Liver (tissue), 9 donors: ENCODE results near the gene MYL6B. TPM values are rescaled to one million over a fixed set of nuclear protein-coding genes. Genes with fewer than 3 reads are reported as not detected.

Source experiments
- DNase-seq: peaks from one replicate; pipeline ENCODE4 v3.0.0-alpha.2; 2017; ENCODE audit warnings: low spot score
- H3K27ac ChIP-seq, 2 donors: one replicate each; pipeline ENCODE4 v1.7.0; 2013; ENCODE audit warnings: inconsistent platforms in 2 of 2, low read length in 2 of 2, control low read depth in 1 of 2, low read depth in 1 of 2, mild to moderate bottlenecking in 1 of 2
- H3K27me3 ChIP-seq, 4 donors: one replicate each; pipeline versions ENCODE4 v1.6.1 to v1.7.0; 2013; ENCODE audit warnings: low read length in 3 of 4, inconsistent platforms in 1 of 4, mild to moderate bottlenecking in 1 of 4, moderate library complexity in 1 of 4; ENCODE audit not compliant: control insufficient read depth in 4 of 4, insufficient read depth in 4 of 4
- H3K36me3 ChIP-seq, 4 donors: one replicate each; pipeline versions ENCODE4 v1.6.1 to v1.7.0; 2013; ENCODE audit warnings: low read length in 3 of 4, mild to moderate bottlenecking in 3 of 4, low read depth in 1 of 4, moderate library complexity in 1 of 4; ENCODE audit not compliant: control insufficient read depth in 4 of 4, insufficient read depth in 3 of 4
- H3K4me1 ChIP-seq, 4 donors: one replicate each; pipeline versions ENCODE4 v1.6.1 to v1.7.0; 2013; ENCODE audit warnings: low read length in 3 of 4, mild to moderate bottlenecking in 3 of 4, moderate library complexity in 1 of 4; ENCODE audit not compliant: control insufficient read depth in 4 of 4, insufficient read depth in 4 of 4
- H3K4me3 ChIP-seq, 3 donors: one replicate each; pipeline versions ENCODE4 v1.6.1 to v1.7.0; 2013; ENCODE audit warnings: low read length in 3 of 3, control low read depth in 1 of 3, low read depth in 1 of 3, mild to moderate bottlenecking in 1 of 3
- H3K9ac ChIP-seq, 2 donors: one replicate each; pipeline ENCODE4 v1.7.0; 2013; ENCODE audit warnings: low read length in 2 of 2, mild to moderate bottlenecking in 2 of 2, moderate library complexity in 2 of 2, control low read depth in 1 of 2, low read depth in 1 of 2
- H3K9me3 ChIP-seq, 4 donors: one replicate each; pipeline versions ENCODE4 v1.6.1 to v1.7.0; 2013; ENCODE audit warnings: low read length in 3 of 4; ENCODE audit not compliant: control insufficient read depth in 4 of 4
- FOXA2 ChIP-seq: IDR thresholded peaks from 2 replicates; pipeline ENCODE4 v1.6.1; 2016; ENCODE audit warnings: antibody characterized with exemption
- GABPA ChIP-seq, 2 donors: IDR thresholded peaks in 1 of 2; conservative IDR thresholded peaks in 1 of 2; 2 replicates each; pipeline ENCODE4 v1.6.1; 2016; ENCODE audit warnings: antibody characterized with exemption in 2 of 2, mild to moderate bottlenecking in 1 of 2, moderate library complexity in 1 of 2
- HNF4G ChIP-seq: IDR thresholded peaks from 2 replicates; pipeline ENCODE4 v1.6.1; 2016; ENCODE audit warnings: antibody characterized with exemption
- JUND ChIP-seq, 2 donors: IDR thresholded peaks; 2 replicates each; pipeline ENCODE4 v1.6.1; 2016; ENCODE audit warnings: antibody characterized with exemption in 2 of 2
- NR2F2 ChIP-seq: IDR thresholded peaks from 2 replicates; pipeline ENCODE4 v1.6.1; 2016; ENCODE audit warnings: antibody characterized with exemption
- RAD21 ChIP-seq, 2 donors: IDR thresholded peaks; 2 replicates each; pipeline ENCODE4 v1.6.1; 2016; ENCODE audit warnings: antibody characterized with exemption in 2 of 2, mild to moderate bottlenecking in 2 of 2
- RXRA ChIP-seq, 2 donors: IDR thresholded peaks; 2 replicates each; pipeline ENCODE4 v1.6.1; 2017 to 2018; ENCODE audit warnings: antibody characterized with exemption in 2 of 2, mild to moderate bottlenecking in 1 of 2
- TAF1 ChIP-seq: conservative IDR thresholded peaks from 2 replicates; pipeline ENCODE4 v1.6.1; 2016; ENCODE audit warnings: antibody characterized with exemption, mild to moderate bottlenecking
- YY1 ChIP-seq: IDR thresholded peaks from 2 replicates; pipeline ENCODE4 v1.6.1; 2016; ENCODE audit warnings: antibody characterized with exemption, mild to moderate bottlenecking
- polyA plus RNA-seq, 2 donors: library from polyadenylated mRNA; stranded (reverse) in 1 of 2; unstranded in 1 of 2; fragments of 200-250 nt in 1 of 2; fragments of >200 nt in 1 of 2; fragmentation: Nextera tagmentation in 1 of 2; extraction: Ambion mirVana in 1 of 2; gene quantifications; one replicate each; pipeline versions ENCODE4 v1.2.1 to v1.2.3, GENCODE V29; 2013 to 2015
- total RNA-seq, 2 donors: library from RNA; depleted of rRNA; stranded (reverse); fragments of >200 nt; gene quantifications; one replicate each; pipeline ENCODE4 v1.2.3, GENCODE V29; 2014
- TF ChIP-seq, protein P1 (sequence below): fragments of 150-350 bp; IDR thresholded peaks from 2 replicates; pipeline ENCODE4 v1.5.1; 2017; ENCODE audit warnings: improper control_type of control experiment, low read depth, low read length; ENCODE audit not compliant: missing input control
- TF ChIP-seq, protein P2 (sequence below): IDR thresholded peaks from 2 replicates; pipeline ENCODE4 v1.6.1; 2016; ENCODE audit warnings: antibody characterized with exemption
- TF ChIP-seq, protein P3 (sequence below): IDR thresholded peaks from 2 replicates; pipeline ENCODE4 v1.6.1; 2016; ENCODE audit warnings: antibody characterized with exemption, mild to moderate bottlenecking
- TF ChIP-seq, protein P4 (sequence below): IDR thresholded peaks from 2 replicates; pipeline ENCODE4 v1.6.1; 2016; ENCODE audit warnings: antibody characterized with exemption
- donor health status: healthy.
- donor health status: healthy.
- donor health status: healthy.
- donor health status: healthy.
- donor health status: healthy.

Gene MYL6B
- total and polyA plus RNA-seq, 4 donors = 3.7 to 14.2 (median 12.6) TPM

DNA sequence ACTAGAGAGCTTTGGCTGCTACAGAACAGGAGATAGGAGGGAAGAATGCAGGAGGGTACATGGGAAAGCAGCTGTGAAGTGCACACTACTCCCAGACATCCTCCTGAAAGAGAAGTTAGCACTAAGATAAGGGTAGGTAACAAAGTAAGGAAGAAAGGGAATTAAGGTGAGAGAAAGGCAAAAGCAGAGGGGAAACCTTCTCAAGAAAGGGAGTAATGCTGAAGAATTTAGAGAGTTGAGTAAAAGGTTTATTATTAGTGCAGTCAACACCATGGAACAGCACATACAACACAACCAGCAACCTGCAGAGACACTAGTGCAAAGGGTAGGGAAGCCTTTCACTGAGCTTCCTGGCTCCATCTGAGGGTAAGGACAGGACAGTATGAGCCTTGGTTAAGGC lies 51.9 kb downstream of the MYL6B start (continued):
- TF ChIP-seq, protein P1, sequence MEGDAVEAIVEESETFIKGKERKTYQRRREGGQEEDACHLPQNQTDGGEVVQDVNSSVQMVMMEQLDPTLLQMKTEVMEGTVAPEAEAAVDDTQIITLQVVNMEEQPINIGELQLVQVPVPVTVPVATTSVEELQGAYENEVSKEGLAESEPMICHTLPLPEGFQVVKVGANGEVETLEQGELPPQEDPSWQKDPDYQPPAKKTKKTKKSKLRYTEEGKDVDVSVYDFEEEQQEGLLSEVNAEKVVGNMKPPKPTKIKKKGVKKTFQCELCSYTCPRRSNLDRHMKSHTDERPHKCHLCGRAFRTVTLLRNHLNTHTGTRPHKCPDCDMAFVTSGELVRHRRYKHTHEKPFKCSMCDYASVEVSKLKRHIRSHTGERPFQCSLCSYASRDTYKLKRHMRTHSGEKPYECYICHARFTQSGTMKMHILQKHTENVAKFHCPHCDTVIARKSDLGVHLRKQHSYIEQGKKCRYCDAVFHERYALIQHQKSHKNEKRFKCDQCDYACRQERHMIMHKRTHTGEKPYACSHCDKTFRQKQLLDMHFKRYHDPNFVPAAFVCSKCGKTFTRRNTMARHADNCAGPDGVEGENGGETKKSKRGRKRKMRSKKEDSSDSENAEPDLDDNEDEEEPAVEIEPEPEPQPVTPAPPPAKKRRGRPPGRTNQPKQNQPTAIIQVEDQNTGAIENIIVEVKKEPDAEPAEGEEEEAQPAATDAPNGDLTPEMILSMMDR = no peak
- TF ChIP-seq HNF4G (no peak), TAF1 (no peak)
- TF ChIP-seq, protein P2, sequence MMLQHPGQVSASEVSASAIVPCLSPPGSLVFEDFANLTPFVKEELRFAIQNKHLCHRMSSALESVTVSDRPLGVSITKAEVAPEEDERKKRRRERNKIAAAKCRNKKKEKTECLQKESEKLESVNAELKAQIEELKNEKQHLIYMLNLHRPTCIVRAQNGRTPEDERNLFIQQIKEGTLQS = no peak

DNA sequence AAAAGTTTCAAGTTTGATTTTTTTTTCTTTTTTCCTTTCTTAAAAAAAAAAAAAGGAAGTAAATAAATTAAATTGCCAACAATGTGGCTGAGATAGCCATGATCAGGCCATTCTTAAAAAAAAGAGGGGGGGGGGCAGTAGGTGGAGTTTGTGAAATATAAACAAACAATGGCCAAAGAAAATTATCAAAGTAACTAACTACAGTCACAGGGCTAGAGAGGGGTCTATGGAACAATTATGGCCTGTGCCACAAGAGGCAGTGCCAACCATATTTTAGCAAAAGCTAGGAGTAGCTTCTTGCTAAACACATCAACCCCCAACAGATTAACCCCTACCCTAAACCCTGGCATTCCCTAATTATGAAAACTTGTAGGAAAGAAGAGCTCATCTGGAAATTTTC lies 53.1 kb downstream of the MYL6B start:
- H3K36me3 ChIP-seq = peaks cover 8 to 46% (median 32%) of the 10 kb centered on the region in 4 donors

More for the DNA sequence above, 53.1 kb downstream of the MYL6B start:
- H3K4me3 ChIP-seq = no peak overlapping the region
- TF ChIP-seq, protein P3, sequence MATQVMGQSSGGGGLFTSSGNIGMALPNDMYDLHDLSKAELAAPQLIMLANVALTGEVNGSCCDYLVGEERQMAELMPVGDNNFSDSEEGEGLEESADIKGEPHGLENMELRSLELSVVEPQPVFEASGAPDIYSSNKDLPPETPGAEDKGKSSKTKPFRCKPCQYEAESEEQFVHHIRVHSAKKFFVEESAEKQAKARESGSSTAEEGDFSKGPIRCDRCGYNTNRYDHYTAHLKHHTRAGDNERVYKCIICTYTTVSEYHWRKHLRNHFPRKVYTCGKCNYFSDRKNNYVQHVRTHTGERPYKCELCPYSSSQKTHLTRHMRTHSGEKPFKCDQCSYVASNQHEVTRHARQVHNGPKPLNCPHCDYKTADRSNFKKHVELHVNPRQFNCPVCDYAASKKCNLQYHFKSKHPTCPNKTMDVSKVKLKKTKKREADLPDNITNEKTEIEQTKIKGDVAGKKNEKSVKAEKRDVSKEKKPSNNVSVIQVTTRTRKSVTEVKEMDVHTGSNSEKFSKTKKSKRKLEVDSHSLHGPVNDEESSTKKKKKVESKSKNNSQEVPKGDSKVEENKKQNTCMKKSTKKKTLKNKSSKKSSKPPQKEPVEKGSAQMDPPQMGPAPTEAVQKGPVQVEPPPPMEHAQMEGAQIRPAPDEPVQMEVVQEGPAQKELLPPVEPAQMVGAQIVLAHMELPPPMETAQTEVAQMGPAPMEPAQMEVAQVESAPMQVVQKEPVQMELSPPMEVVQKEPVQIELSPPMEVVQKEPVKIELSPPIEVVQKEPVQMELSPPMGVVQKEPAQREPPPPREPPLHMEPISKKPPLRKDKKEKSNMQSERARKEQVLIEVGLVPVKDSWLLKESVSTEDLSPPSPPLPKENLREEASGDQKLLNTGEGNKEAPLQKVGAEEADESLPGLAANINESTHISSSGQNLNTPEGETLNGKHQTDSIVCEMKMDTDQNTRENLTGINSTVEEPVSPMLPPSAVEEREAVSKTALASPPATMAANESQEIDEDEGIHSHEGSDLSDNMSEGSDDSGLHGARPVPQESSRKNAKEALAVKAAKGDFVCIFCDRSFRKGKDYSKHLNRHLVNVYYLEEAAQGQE = no peak
- TF ChIP-seq JUND (IDR thresholded peaks at IDR 0.05) (no peak), HNF4G (no peak), FOXA2 (no peak), GABPA (IDR thresholded peaks at IDR 0.05 in 1 of 2, conservative IDR thresholded peaks at IDR 0.05 in 1 of 2) (no peak), TAF1 (no peak), RXRA (IDR thresholded peaks at IDR 0.05) (no peak), NR2F2 (no peak), RAD21 (IDR thresholded peaks at IDR 0.05) (no peak), YY1 (no peak)
- TF ChIP-seq, protein P2 = no peak
- TF ChIP-seq, protein P4, sequence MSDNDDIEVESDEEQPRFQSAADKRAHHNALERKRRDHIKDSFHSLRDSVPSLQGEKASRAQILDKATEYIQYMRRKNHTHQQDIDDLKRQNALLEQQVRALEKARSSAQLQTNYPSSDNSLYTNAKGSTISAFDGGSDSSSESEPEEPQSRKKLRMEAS = no peak
- TF ChIP-seq, protein P1 = no peak
- peaks cover 0 to 7% (median 2%) of the 10 kb centered on the region in 4 donors for H3K4me1 ChIP-seq
- DNase-seq = no peak
- H3K27me3 ChIP-seq = no peaks in the 10 kb centered on the region
- H3K9ac ChIP-seq = no peak overlapping the region
- no peak overlapping the region for H3K27ac ChIP-seq
- H3K9me3 ChIP-seq = no peaks in the 10 kb centered on the region
